ENCODE data around the gene RADIL.

RADIL gene

DNA sequence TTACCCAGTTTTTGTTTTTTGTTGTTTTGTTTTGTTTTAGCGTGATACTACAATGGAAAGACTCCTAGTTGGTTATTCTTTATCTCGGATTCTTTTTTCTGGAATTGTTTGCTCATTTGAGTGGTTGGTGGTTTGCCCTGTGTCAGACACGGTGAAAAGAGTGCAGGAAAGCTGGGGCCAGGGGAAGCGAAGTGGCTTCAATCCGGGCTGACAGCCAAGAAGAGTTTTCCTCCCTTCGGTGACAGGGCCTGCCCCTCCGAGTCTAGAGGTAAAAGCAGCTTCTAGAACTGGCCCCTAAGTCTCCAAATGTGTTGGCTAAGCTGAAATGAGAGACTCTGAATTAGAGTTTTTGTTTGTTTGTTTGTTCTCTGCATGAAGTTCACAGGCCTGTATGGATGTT lies 113.8 kb downstream of the RADIL start:
- TF ChIP-seq GATA2 (IDR thresholded peaks at IDR 0.05; ENCODE audit: low read depth, low read length) = no peak
- no peak for TF ChIP-seq GATA3 (IDR thresholded peaks at IDR 0.05; ENCODE audit: low read depth, low read length)

DNA sequence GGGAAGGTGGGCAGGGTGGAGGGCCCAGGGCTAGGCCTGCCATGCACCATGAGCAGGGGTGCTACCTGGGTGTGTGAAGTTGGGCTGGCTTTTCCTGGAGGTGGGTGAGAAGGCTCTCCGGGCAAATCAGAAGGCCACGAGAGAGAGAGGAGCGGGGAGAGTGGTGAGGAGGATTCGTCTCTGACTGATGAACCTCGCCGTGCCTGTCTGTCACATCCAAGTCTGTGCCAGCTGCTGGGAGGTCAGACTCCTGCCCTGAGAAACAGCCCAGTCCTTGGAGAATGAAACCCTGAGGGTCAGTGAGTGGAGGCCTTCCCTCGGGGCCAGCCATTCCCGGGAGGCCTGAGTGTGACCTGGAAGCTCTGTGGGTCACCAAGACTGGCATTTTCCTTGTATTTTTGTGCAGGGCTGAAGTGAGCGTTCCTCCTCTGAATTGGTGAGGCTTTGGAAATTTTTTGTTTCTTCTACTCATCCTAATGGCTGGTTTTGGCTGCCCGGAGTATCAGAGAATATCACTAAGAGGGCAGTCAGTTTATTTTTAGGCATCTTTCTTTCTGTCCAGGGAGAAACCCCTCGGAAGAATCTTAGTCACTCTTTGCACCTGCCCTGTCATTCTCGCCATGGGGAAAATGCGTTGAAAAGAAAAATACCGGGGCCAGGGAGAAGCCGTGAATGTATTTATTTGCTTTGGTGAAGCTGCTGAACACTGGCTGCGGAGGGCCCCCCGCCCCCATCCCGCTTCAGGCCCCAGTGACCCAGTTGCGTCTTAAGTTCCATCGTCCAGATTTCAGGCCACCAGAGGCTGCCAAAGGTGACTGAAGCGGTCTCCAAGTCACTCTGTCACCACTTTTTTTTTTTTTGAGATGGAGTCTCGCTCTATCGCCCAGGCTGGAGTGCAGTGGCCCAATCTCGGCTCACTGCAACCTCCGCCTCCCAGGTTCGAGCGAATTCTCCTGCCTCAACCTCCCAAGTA lies 114.6 kb downstream of the RADIL start:
- TF ChIP-seq GATA3 (IDR thresholded peaks at IDR 0.05; ENCODE audit: low read depth, low read length) (no peak), GATA2 (IDR thresholded peaks at IDR 0.05; ENCODE audit: low read depth, low read length) (no peak)

DNA sequence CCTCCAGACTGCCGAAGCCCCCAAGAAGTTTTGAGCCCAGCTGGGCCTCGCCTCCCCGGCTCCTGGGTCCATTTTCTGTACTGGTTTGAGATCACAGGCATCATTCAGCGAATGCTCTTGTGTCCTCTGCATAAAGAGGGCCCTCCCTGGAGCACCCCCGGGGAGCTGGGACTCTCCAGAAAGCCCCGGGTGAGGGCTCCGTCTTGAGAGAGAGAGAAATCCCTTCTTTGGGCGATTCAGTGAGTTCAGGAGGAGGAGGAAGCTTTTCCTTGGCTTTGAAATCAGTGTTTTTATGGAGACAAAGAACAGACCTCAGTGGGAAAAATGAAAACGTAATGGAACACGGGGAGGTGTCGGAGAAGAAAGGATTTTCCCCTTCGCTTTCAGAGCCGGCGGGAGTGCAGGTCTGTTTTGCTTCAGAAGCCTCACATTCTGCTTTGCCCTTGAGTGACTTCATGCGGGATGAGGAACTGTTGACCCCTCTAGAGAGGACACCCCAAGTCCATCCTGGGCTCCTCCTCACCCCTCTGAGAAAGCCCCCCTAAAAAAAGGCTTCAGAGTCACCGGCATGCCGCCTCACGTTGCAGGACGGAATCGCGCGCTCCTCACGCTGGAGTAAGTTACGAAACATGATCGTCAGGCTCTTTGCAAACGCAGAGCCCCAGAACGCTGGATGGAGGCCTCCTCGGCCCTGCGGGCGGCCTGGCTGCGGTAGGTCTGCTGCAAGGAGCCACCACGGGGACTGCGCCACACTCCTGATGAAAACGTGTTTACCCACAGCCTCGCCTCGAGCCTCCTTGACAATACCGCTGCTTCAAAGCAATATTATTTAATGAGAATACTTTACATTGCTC lies 116.6 kb downstream of the RADIL start:
- TF ChIP-seq GATA2 (IDR thresholded peaks at IDR 0.05; ENCODE audit: low read depth, low read length) (no peak), GATA3 (IDR thresholded peaks at IDR 0.05; ENCODE audit: low read depth, low read length) (no peak)

DNA sequence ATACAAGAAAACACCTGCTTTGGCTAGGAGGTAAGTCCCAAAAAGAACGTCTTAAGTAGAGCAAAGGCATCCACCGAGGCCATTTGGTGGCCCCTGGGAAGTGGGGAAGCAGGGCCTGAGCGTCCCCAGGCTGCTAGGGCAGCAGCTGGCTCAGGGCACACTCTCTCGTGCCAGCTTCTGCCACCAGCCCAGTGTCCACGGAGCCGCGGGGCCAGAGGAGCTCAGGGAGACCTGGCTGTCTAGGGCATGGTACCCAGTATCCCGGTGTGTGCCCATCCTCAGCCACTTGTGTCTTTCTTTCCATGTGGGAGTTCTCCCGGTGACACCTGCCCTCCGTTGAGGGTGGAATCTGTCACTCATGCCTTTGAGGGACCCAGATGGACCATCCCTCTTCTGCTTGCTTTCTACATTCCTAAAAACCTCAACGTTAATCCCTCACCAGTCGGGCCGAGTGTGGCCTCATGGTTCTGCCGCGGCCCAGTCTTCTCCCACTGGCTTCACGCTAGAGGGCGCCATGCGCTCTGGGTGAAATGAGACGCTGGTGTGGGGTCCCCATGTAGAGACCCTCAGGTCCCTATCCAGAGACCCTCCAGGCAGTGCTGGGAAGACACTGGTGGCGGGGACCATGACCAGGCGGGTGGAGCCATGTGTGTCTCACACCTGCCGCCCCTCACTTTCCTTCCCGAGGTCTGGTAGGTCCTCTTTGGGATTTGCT lies 117.6 kb downstream of the RADIL start:
- TF ChIP-seq GATA2 (IDR thresholded peaks at IDR 0.05; ENCODE audit: low read depth, low read length) (no peak), GATA3 (IDR thresholded peaks at IDR 0.05; ENCODE audit: low read depth, low read length) (no peak)

DNA sequence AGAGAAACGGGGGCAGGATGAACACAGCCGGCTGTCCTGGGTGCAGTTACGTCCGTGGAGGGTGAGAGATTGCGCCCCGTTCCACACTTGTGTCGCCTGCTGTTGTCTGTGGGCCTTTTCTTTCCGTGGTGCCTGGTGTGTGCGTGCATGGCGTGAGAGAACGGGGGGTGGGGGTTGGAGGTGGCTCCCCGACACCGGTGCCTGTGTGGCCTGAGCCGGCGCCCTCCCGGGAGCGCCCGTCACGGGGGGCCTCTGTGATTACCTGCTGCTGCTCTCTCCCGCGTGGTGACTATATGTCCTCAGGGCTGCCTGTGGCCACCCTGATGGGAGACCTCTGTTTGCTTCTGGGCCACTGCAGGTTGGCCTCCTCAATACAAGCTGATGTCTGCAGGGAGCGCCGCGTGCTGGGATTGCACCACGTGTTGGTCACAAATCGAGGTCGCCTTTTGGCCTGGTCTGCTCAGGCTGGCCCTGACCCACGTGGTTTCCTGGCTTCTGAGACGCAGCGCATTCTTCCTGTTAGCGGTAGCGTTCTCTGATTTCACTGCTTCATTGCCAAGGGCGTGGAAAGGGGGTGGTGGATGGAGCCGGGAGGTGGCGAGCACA lies 119.0 kb downstream of the RADIL start:
- TF ChIP-seq GATA3 (IDR thresholded peaks at IDR 0.05; ENCODE audit: low read depth, low read length) = no peak
- no peak for TF ChIP-seq GATA2 (IDR thresholded peaks at IDR 0.05; ENCODE audit: low read depth, low read length)

DNA sequence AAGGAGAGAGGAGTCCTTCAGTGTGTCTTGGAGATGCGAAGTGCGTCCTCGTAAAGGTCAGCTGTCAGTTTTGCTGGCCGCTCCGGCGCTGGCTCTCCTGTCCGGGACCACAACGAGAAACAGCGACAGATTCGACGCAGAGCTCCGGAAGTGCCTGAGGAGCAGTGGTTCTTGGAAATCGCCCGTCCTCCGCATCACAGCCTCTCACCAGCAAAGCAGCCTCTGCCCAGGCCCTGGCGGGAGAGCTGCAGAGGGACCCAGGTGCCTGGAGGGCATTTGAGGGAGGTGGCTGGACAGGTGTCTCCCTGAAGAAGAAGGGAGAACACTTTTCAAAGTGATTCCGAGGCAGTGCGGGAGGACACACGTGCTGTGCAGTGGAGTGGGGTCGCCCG lies 119.7 kb downstream of the RADIL start:
- TF ChIP-seq GATA2 (IDR thresholded peaks at IDR 0.05; ENCODE audit: low read depth, low read length) = no peak

DNA sequence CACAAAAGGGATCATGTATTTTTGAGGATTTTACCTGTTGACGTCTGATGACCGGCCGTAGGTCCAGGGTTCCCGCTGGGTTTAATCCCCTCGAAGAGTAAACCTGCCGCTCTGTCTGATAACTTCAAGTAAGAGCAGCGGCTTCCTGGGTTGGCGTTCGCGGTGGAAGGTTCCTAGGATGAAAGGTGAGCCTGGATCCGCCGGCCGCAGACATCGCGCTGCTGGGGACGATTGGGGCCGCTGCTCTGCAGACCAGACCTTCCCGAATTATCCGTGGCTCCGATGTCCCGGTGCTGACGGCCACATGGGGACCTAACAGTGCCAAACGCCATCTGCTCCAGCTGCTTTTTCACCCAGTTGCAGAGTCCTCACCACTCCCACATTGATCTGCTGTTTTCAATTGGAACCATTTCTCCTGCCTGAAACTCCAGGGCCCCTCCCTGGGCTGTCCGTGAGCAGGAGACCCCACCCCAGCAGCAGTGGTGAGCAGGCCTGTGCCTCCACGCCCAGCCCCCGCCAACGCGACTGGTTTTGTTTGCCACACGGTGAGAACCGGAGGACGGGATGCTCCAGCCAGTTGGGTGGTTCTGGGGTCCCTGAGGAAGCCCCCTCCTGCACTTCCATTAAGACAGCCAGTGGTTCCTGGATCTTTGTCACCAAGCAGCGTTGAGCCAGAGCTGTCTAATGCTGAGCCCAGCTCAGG lies 120.3 kb downstream of the RADIL start:
- no peak for TF ChIP-seq GATA3 (IDR thresholded peaks at IDR 0.05; ENCODE audit: low read depth, low read length)
- no peak for TF ChIP-seq GATA2 (IDR thresholded peaks at IDR 0.05; ENCODE audit: low read depth, low read length)

DNA sequence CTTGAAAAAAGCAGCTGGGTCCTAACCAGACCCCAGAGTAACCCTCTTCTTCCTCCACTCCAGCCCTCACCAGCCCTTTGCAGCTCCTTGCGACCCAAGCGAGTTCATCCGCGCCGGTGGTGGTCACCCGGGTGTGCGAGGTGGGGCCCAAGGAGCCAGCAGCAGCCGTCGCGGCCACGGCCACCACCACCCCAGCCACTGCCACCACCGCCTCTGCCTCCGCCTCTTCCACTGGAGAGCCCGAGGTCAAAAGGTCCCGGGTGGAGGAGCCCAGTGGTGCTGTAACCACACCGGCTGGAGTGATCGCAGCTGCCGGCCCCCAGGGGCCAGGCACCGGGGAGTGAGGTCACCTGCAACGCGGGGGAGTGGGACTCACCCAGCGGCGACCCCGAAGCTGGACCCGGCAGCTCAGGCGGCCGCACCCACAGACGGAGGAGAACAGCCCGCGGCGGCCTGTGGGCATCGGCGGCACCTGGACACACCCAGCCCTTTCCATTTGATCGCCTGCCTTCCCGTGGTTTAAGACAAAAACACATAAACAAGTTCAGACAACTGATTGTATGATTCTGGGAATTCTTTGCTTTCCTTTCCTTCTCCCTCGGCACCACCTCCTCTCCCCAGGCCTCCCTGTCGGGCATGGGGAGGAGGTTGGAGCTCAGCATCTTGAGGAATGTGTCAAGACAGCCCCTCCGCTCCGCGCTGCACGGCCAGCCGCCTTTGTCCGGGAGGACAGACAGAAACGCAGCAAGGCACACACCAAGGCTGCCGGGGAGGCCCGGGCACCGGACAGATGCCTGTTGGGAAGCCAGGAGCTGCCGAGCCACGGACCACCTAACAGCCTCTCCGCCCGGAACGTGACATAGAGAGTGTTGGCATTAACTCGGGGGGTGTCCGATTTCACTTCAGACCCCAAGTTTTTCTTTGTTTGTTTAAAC lies 121.1 kb downstream of the RADIL start:
- TF ChIP-seq GATA3 (IDR thresholded peaks at IDR 0.05; ENCODE audit: low read depth, low read length) (no peak), GATA2 (IDR thresholded peaks at IDR 0.05; ENCODE audit: low read depth, low read length) (no peak)

- no peak for TF ChIP-seq GATA2 (IDR thresholded peaks at IDR 0.05; ENCODE audit: low read depth, low read length)
- no peak for TF ChIP-seq GATA3 (IDR thresholded peaks at IDR 0.05; ENCODE audit: low read depth, low read length)
Measured at GRCh38 chr7:4760952-4761351, 122.6 kb downstream of the RADIL start.

DNA sequence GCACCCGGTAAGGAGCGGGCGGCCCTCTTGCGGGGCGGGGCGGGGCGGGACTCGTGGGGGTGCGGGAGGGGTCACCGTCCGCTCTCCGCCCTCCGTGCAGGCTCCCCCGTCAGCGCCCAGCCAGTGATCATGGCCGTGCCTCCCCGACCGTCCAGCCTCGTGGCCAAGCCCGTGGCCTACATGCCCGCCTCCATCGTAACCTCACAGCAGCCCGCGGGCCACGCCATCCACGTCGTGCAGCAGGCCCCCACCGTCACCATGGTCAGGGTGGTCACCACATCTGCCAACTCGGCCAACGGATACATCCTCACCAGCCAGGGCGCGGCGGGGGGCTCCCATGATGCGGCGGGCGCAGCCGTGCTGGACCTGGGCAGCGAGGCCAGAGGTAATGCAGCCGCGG lies 124.3 kb downstream of the RADIL start:
- TF ChIP-seq GATA2 (IDR thresholded peaks at IDR 0.05; ENCODE audit: low read depth, low read length) (no peak), GATA3 (IDR thresholded peaks at IDR 0.05; ENCODE audit: low read depth, low read length) (no peak)

DNA sequence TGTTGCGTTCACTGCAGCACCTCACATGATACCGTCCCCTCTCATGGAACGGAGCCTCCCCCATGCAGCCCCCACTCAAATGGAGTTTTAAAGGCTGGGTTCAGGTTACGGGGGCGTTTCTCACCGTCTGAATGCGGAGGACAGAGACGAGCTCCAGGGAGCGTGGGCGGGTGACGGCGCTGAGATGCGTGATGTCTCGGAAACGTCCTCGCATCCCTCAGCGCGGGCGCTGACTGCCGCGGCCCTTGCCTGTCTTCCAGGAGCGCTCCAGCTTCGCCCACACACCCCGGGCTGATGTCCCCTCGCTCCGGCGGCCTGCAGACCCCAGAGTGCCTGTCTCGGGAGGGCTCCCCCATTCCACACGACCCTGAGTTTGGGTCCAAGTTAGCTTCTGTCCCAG lies 124.7 kb downstream of the RADIL start:
- TF ChIP-seq GATA2 (IDR thresholded peaks at IDR 0.05; ENCODE audit: low read depth, low read length) = no peak
- TF ChIP-seq GATA3 (IDR thresholded peaks at IDR 0.05; ENCODE audit: low read depth, low read length) = no peak

DNA sequence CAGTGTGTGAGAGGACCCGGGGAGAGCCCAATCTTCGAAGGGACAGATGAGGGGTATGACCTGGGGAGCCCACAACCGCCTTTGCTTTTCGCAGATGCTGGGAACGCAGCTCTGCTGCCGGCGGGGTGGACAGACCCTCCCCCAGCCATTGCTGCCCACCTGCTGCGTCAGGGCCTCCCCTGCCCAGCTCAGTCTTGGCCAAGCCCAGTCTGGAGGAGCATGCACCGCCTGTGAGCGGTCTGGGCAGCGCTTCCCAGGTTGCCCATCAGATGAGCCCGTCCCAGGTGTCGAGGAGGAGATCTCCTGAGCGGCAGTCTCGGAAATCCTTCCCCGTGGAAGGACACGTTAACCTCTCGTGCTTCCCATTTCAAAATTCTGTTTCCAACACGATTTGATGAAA lies 125.4 kb downstream of the RADIL start:
- no peak for TF ChIP-seq GATA2 (IDR thresholded peaks at IDR 0.05; ENCODE audit: low read depth, low read length)

Measured in SH-SY5Y (cell line).